Measurements from ENCODE around the gene FRMD5. TPM values are rescaled to one million over a fixed set of nuclear protein-coding genes. Genes with fewer than 3 reads are reported as not detected.

Gene FRMD5
- total RNA-seq, 1 experiment from 2014 or later: 17.4 TPM

DNA sequence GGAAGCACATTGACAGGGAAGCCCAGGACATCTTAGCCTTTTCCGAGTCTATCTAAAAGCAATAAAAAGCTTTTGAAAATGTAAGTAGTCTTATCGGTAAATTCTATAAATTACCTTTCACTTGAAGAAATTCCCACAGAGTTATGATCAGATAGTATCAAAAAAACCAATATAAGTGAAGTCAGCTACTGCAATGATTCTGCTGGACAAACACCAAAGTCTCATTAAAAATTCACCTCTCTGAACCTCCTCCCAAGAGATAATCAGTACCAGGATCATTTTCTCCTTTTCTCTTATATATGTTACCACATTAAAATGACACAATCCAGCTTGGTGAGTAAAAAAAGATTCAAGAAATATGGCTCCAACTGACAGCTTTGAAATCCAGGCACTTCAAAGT lies 69.2 kb downstream of the FRMD5 start:
- no peak for DNase-seq
- Histone ChIP-seq H3K4me1 (no peaks in the 10 kb centered on the region), H3K27me3 (replicated peaks; ENCODE audit: control insufficient read depth, insufficient read depth, low read length) (no peaks in the 10 kb centered on the region), H3K9me3 (no peaks in the 10 kb centered on the region), H3K36me3 (ENCODE audit: control insufficient read depth, insufficient read depth, low read length) (no peaks in the 10 kb centered on the region), H3K4me3 (ENCODE audit: low read depth, low read length) (no peak overlapping the region)
- no TSS peak for BruUV-seq (replicated peaks)
- Mint-ChIP-seq H3K27me3 (ENCODE audit: insufficient read depth, unreplicated experiment) (no peaks in the 10 kb centered on the region), H3K4me3 (ENCODE audit: unreplicated experiment) (no peak overlapping the region), H3K27ac (ENCODE audit: unreplicated experiment) (no peak overlapping the region), H3K4me1 (ENCODE audit: low read depth, unreplicated experiment) (no peaks in the 10 kb centered on the region), H3K36me3 (ENCODE audit: insufficient read depth, unreplicated experiment) (peaks cover 6% of the 10 kb centered on the region), H3K9me3 (ENCODE audit: unreplicated experiment) (no peaks in the 10 kb centered on the region)
- ChIA-PET CTCF (no interaction called here), POLR2A (no interaction called here)
- intact Hi-C loops (cut with micrococcal nuclease; ENCODE audit: unreplicated experiment): loop anchor here (10.0 kb wide), 1 partner anchor 221 kb away; no protein-coding TSS in a partner anchor
- TF ChIP-seq, protein P1, sequence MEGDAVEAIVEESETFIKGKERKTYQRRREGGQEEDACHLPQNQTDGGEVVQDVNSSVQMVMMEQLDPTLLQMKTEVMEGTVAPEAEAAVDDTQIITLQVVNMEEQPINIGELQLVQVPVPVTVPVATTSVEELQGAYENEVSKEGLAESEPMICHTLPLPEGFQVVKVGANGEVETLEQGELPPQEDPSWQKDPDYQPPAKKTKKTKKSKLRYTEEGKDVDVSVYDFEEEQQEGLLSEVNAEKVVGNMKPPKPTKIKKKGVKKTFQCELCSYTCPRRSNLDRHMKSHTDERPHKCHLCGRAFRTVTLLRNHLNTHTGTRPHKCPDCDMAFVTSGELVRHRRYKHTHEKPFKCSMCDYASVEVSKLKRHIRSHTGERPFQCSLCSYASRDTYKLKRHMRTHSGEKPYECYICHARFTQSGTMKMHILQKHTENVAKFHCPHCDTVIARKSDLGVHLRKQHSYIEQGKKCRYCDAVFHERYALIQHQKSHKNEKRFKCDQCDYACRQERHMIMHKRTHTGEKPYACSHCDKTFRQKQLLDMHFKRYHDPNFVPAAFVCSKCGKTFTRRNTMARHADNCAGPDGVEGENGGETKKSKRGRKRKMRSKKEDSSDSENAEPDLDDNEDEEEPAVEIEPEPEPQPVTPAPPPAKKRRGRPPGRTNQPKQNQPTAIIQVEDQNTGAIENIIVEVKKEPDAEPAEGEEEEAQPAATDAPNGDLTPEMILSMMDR (IDR thresholded peaks at IDR 0.05; ENCODE audit: insufficient read depth in 1 of 2, low read depth in 1 of 2, low read length in 1 of 2, severe bottlenecking in 1 of 2, unreplicated experiment in 1 of 2): no peak

DNA sequence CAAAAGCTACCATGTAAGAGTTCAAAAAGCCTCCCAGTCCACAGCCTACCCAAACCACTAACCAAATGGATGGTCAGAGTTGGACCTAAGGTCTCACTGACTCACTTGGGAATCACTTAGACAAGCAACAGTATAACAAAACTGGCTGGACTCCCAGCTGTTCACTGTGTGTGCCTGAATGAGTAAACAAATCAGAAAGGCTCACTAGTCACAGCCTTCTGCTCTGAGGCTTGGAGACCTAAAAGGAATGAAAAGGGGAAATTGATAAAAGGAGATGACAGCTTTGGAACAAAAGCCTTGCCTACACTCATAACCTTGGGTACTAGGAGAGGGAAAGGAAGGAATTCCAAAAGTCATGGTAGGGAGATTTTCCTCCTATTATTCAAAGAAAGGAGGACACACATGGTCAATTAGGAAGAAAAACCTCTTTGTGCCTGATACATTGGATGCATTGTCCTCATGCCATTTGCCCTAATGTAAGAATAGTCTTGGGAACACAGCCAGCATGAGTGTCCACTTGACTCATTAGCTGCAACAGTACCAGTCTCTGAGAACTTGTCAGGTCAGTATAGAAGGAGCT lies 92.3 kb downstream of the FRMD5 start:
- H3K9me3 Mint-ChIP-seq (ENCODE audit: unreplicated experiment): no peaks in the 10 kb centered on the region
- intact Hi-C loops (cut with micrococcal nuclease; ENCODE audit: unreplicated experiment): no loop called here
- H3K36me3 ChIP-seq (ENCODE audit: control insufficient read depth, insufficient read depth, low read length): no peaks in the 10 kb centered on the region
- H3K27me3 Mint-ChIP-seq (ENCODE audit: insufficient read depth, unreplicated experiment): no peaks in the 10 kb centered on the region
- H3K4me3 ChIP-seq (ENCODE audit: low read depth, low read length): no peak overlapping the region
- DNase-seq: no peak
- peaks cover 10% of the 10 kb centered on the region for H3K4me1 ChIP-seq
- H3K36me3 Mint-ChIP-seq (ENCODE audit: insufficient read depth, unreplicated experiment): no peaks in the 10 kb centered on the region
- H3K27ac Mint-ChIP-seq (ENCODE audit: unreplicated experiment): no peak overlapping the region
- no peaks in the 10 kb centered on the region for H3K9me3 ChIP-seq
- TF ChIP-seq, protein P1 (IDR thresholded peaks at IDR 0.05; ENCODE audit: insufficient read depth in 1 of 2, low read depth in 1 of 2, low read length in 1 of 2, severe bottlenecking in 1 of 2, unreplicated experiment in 1 of 2): no peak
- no peak overlapping the region for H3K4me3 Mint-ChIP-seq (ENCODE audit: unreplicated experiment)
- BruUV-seq (replicated peaks): no TSS peak
- H3K27me3 ChIP-seq (replicated peaks; ENCODE audit: control insufficient read depth, insufficient read depth, low read length): no peaks in the 10 kb centered on the region
- ChIA-PET POLR2A (no interaction called here), CTCF (no interaction called here)
- peaks cover 16% of the 10 kb centered on the region for H3K4me1 Mint-ChIP-seq (ENCODE audit: low read depth, unreplicated experiment)

DNA sequence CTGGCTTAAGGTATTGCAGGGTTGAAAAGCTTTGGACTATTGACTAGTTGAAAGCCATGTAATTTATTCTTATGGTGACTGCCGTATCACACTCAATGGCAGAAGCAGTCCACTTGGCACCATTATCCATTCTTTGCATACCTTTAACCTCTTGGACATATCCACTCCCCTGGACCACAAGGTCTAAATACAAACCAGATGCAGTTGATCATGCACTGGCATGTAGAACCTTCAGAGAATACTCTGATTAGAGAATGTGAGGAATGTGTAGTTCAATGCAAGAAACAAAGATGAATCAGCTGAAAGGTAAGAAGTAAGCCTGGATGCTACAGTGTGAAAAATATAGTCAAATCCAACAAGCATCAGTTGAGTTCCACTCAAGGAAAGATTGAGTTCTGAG lies 93.1 kb downstream of the FRMD5 start:
- Mint-ChIP-seq H3K27me3 (ENCODE audit: insufficient read depth, unreplicated experiment) (no peaks in the 10 kb centered on the region), H3K4me3 (ENCODE audit: unreplicated experiment) (no peak overlapping the region), H3K9me3 (ENCODE audit: unreplicated experiment) (no peaks in the 10 kb centered on the region), H3K27ac (ENCODE audit: unreplicated experiment) (no peak overlapping the region), H3K36me3 (ENCODE audit: insufficient read depth, unreplicated experiment) (no peaks in the 10 kb centered on the region), H3K4me1 (ENCODE audit: low read depth, unreplicated experiment) (peaks cover 18% of the 10 kb centered on the region)
- TF ChIP-seq, protein P1 (IDR thresholded peaks at IDR 0.05; ENCODE audit: insufficient read depth in 1 of 2, low read depth in 1 of 2, low read length in 1 of 2, severe bottlenecking in 1 of 2, unreplicated experiment in 1 of 2): no peak
- intact Hi-C loops (cut with micrococcal nuclease; ENCODE audit: unreplicated experiment): no loop called here
- POLR2A ChIA-PET: no interaction called here
- CTCF ChIA-PET: no interaction called here
- H3K36me3 ChIP-seq (ENCODE audit: control insufficient read depth, insufficient read depth, low read length): no peaks in the 10 kb centered on the region
- H3K4me3 ChIP-seq (ENCODE audit: low read depth, low read length): no peak overlapping the region
- H3K27me3 ChIP-seq (replicated peaks; ENCODE audit: control insufficient read depth, insufficient read depth, low read length): no peaks in the 10 kb centered on the region
- no peaks in the 10 kb centered on the region for H3K9me3 ChIP-seq
- no peak for DNase-seq
- H3K4me1 ChIP-seq: peaks cover 17% of the 10 kb centered on the region
- BruUV-seq (replicated peaks): no TSS peak
